IMR-90 (cell line): ENCODE data around the gene ADGB. TPM values are rescaled to one million over a fixed set of nuclear protein-coding genes. Genes with fewer than 3 reads are reported as not detected.

Source experiments
- ATAC-seq: fragments of 200-7000 bp; cut with Tn5 transposase; 2 replicates; pipeline ENCODE4 v1.9.1; 2020; ENCODE audit warnings: low read depth, mild to moderate bottlenecking, moderate library complexity
- BruUV-seq: library from RNA; stranded (reverse); fragments of 400-500 nt; replicated peaks from 2 replicates; lab custom pipeline; 2021; lab: Mats Ljungman, UMichigan
- CTCF ChIA-PET: fragments of 300-600 bp; formaldehyde crosslinking; extraction: SDS; loops from one replicate; lab custom pipeline; 2021; ENCODE audit warnings: antibody characterized with exemption; lab: Yijun Ruan, JAX
- POLR2A ChIA-PET: fragments of 300-600 bp; sonication (Branson Sonifier 250); formaldehyde crosslinking; loops from one replicate; lab custom pipeline; 2022; ENCODE audit warnings: antibody characterized with exemption; ENCODE audit not compliant: unreplicated experiment; lab: Charles Lee
- DNase-seq: peaks from one replicate; pipeline ENCODE4 v3.0.0; 2013
- H2AFZ ChIP-seq: replicated peaks from 2 replicates; pipeline ENCODE3; 2013; ENCODE audit warnings: low read length, mild to moderate bottlenecking; ENCODE audit not compliant: poor library complexity
- H2AK5ac ChIP-seq: 2 replicates; pipeline ENCODE4 v1.6.1; 2013; ENCODE audit warnings: low read depth, low read length, inconsistent platforms
- H2AK9ac ChIP-seq: replicated peaks from 2 replicates; pipeline ENCODE3; 2013; ENCODE audit warnings: mild to moderate bottlenecking, low read depth, low read length, moderate library complexity; ENCODE audit not compliant: poor library complexity
- H2BK120ac ChIP-seq: 2 replicates; pipeline ENCODE4 v1.6.1; 2013; ENCODE audit warnings: low read depth, low read length, inconsistent platforms
- H2BK15ac ChIP-seq: 3 replicates; pipeline ENCODE4 v1.6.1; 2013; ENCODE audit warnings: low read depth, low read length, inconsistent platforms
- H2BK20ac ChIP-seq: 2 replicates; pipeline ENCODE4 v1.6.1; 2013; ENCODE audit warnings: low read depth, mild to moderate bottlenecking, inconsistent platforms, low read length, moderate library complexity
- H2BK5ac ChIP-seq: 2 replicates; pipeline ENCODE4 v1.6.1; 2013; ENCODE audit warnings: mild to moderate bottlenecking, low read depth, low read length, inconsistent platforms; ENCODE audit not compliant: poor library complexity, severe bottlenecking
- H3K14ac ChIP-seq: replicated peaks from 2 replicates; pipeline ENCODE4 v1.6.1; 2013; ENCODE audit warnings: low read depth, low read length, inconsistent platforms
- H3K18ac ChIP-seq: 2 replicates; pipeline ENCODE4 v1.6.1; 2013; ENCODE audit warnings: low read depth, low read length, control low read depth
- H3K23ac ChIP-seq: 2 replicates; pipeline ENCODE4 v1.6.1; 2013; ENCODE audit warnings: low read depth, low read length, inconsistent platforms
- H3K27ac ChIP-seq: 2 replicates; pipeline ENCODE4 v1.5.1; 2013; ENCODE audit warnings: mild to moderate bottlenecking, control low read depth, low read length; ENCODE audit not compliant: insufficient read depth
- H3K27me3 ChIP-seq: 2 replicates; pipeline ENCODE4 v1.6.1; 2013; ENCODE audit warnings: low read length; ENCODE audit not compliant: control insufficient read depth, insufficient read depth
- H3K36me3 ChIP-seq: 2 replicates; pipeline ENCODE4 v1.6.1; 2013; ENCODE audit warnings: low read length, mixed read lengths; ENCODE audit not compliant: control insufficient read depth, insufficient read depth
- H3K4ac ChIP-seq: 2 replicates; pipeline ENCODE4 v1.6.1; 2013; ENCODE audit warnings: low read depth, low read length, inconsistent platforms
- H3K4me1 ChIP-seq: 2 replicates; pipeline ENCODE4 v1.6.1; 2013; ENCODE audit warnings: low read length, mixed read lengths; ENCODE audit not compliant: control insufficient read depth, insufficient read depth
- H3K4me2 ChIP-seq: 2 replicates; pipeline ENCODE4 v1.6.1; 2013; ENCODE audit warnings: low read depth, mild to moderate bottlenecking, control low read depth, low read length, moderate library complexity
- H3K4me3 ChIP-seq: 2 replicates; pipeline ENCODE4 v1.5.1; 2013; ENCODE audit warnings: low read depth, mild to moderate bottlenecking, control low read depth, low read length, moderate library complexity; ENCODE audit not compliant: insufficient read depth
- H3K56ac ChIP-seq: 2 replicates; pipeline ENCODE4 v1.6.1; 2013; ENCODE audit warnings: low read length, inconsistent platforms; ENCODE audit not compliant: insufficient read depth; ENCODE audit errors: extremely low read depth
- H3K79me1 ChIP-seq, 2 experiments: 2 replicates each; pipeline ENCODE4 v1.6.1; 2013; ENCODE audit warnings: low read length in 2 of 2, inconsistent platforms in 1 of 2, low read depth in 1 of 2
- H3K9ac ChIP-seq: 2 replicates; pipeline ENCODE4 v1.6.1; 2013; ENCODE audit warnings: low read depth, low read length, control low read depth
- H3K9me1 ChIP-seq: 2 replicates; pipeline ENCODE4 v1.6.1; 2013; ENCODE audit warnings: low read length, inconsistent platforms; ENCODE audit not compliant: insufficient read depth
- H3K9me3 ChIP-seq: 2 replicates; pipeline ENCODE4 v1.6.1; 2013; ENCODE audit warnings: low read length; ENCODE audit not compliant: control insufficient read depth, insufficient read depth
- H4K20me1 ChIP-seq: 2 replicates; pipeline ENCODE4 v1.6.1; 2013; ENCODE audit warnings: low read length, inconsistent platforms; ENCODE audit not compliant: insufficient read depth
- H4K5ac ChIP-seq: 2 replicates; pipeline ENCODE4 v1.6.1; 2013; ENCODE audit warnings: mild to moderate bottlenecking, low read depth, low read length, control low read depth
- H4K8ac ChIP-seq, 2 experiments: 2 replicates each; pipeline ENCODE4 v1.6.1; 2013; ENCODE audit warnings: low read depth in 2 of 2, low read length in 2 of 2, control low read depth in 1 of 2, inconsistent platforms in 1 of 2
- H4K91ac ChIP-seq: 2 replicates; pipeline ENCODE4 v1.6.1; 2013; ENCODE audit warnings: low read depth, low read length, inconsistent platforms; ENCODE audit not compliant: insufficient read depth
- BHLHE40 ChIP-seq: fragments of 150-350 bp; IDR thresholded peaks from 2 replicates; pipeline ENCODE4 v1.6.1; 2016; ENCODE audit warnings: mild to moderate bottlenecking, low read depth, low read length
- CEBPB ChIP-seq: IDR thresholded peaks from 2 replicates; pipeline ENCODE4 v1.6.1; 2012; ENCODE audit warnings: low read depth, low read length, improper control_type of control experiment
- ELK1 ChIP-seq: fragments of 150-350 bp; IDR thresholded peaks from 2 replicates; pipeline ENCODE4 v1.6.1; 2016; ENCODE audit warnings: low read depth, mild to moderate bottlenecking, low read length, moderate library complexity, borderline replicate concordance
- FOS ChIP-seq: fragments of 150-350 bp; IDR thresholded peaks from 2 replicates; pipeline ENCODE4 v1.6.1; 2016; ENCODE audit warnings: low read depth, low read length
- MAFK ChIP-seq: IDR thresholded peaks from 2 replicates; pipeline ENCODE4 v1.6.1; 2012; ENCODE audit warnings: low read depth, low read length, improper control_type of control experiment
- MAZ ChIP-seq: IDR thresholded peaks from 2 replicates; pipeline ENCODE4 v1.6.1; 2012; ENCODE audit warnings: low read depth, mild to moderate bottlenecking, low read length, improper control_type of control experiment, moderate library complexity, borderline replicate concordance
- NFE2L2 ChIP-seq: fragments of 150-350 bp; IDR thresholded peaks from 2 replicates; pipeline ENCODE4 v1.6.1; 2016; ENCODE audit warnings: low read depth, mild to moderate bottlenecking, low read length
- RAD21 ChIP-seq: IDR thresholded peaks from 2 replicates; pipeline ENCODE4 v1.6.1; 2012; ENCODE audit warnings: low read length, improper control_type of control experiment
- RFX5 ChIP-seq: IDR thresholded peaks from 2 replicates; pipeline ENCODE4 v1.8.0; 2012; ENCODE audit warnings: low read depth, mild to moderate bottlenecking, low read length, moderate library complexity
- WGBS, 2 experiments: methylation state at CpG; one replicate each; pipeline versions ENCODE4 v1.1.5 to v1.1.7; 2013; ENCODE audit warnings: missing lambda C conversion rate in 2 of 2; ENCODE audit not compliant: insufficient read length in 1 of 2; ENCODE audit errors: extremely low coverage in 2 of 2; 5-methylcytosine and 5-hydroxymethylcytosine counted together
- dilution Hi-C: fragments of 300-500 bp; cut with HindIII; formaldehyde crosslinking; loops from one replicate; pipeline ENCODE4 v1.14.3; 2018; ENCODE audit warnings: low sequenced_read_pairs; ENCODE audit not compliant: unreplicated experiment
- in situ Hi-C: fragments of 300-500 bp; cut with MboI; formaldehyde crosslinking; loops from 3 replicates; pipeline ENCODE4 v1.14.3; 2019; ENCODE audit warnings: low sequenced_read_pairs, inconsistent platforms, mixed read lengths
- intact Hi-C: fragments of 100-400 bp; cut with micrococcal nuclease; formaldehyde crosslinking; loops from 2 replicates; pipeline ENCODE4 v1.10.0; 2022
- polyA plus RNA-seq, 3 experiments: library from polyadenylated mRNA; depleted of rRNA; stranded (reverse); fragments of >200 nt; gene quantifications; 2 replicates each; pipeline ENCODE4 v1.2.3, GENCODE V29; 2012; ENCODE audit warnings: low replicate concordance in 1 of 3
- total RNA-seq: library from RNA; depleted of rRNA; stranded (reverse); fragments of >200 nt; gene quantifications from 2 replicates; pipeline ENCODE4 v1.2.3, GENCODE V29; 2012

The ADGB gene
- total and polyA plus RNA-seq, 2 of the 4 experiments (the other 2 are of a cell fraction): not detected

- H4K5ac ChIP-seq: no peak overlapping the region
- H3K79me1 ChIP-seq: no peaks in the 10 kb centered on the region
- H3K14ac ChIP-seq: no peak overlapping the region
- intact Hi-C loops (no loop called here), dilution Hi-C loops (no loop called here), in situ Hi-C loops (no loop called here)
- H3K36me3 ChIP-seq: no peaks in the 10 kb centered on the region
- no peaks in the 10 kb centered on the region for H3K9me3 ChIP-seq
- H4K91ac ChIP-seq: no peak overlapping the region
- H3K18ac ChIP-seq: no peak overlapping the region
- no peak overlapping the region for H2AK5ac ChIP-seq
- ATAC-seq: no peak
- DNase-seq: no peak
- no peak overlapping the region for H3K56ac ChIP-seq
- H3K4me2 ChIP-seq: no peak overlapping the region
- H4K20me1 ChIP-seq: no peaks in the 10 kb centered on the region
- H2BK5ac ChIP-seq: no peak overlapping the region
- H3K27me3 ChIP-seq: no peaks in the 10 kb centered on the region
- H3K4ac ChIP-seq: no peak overlapping the region
- no peak overlapping the region for H4K8ac ChIP-seq
- no peak overlapping the region for H2BK20ac ChIP-seq
- BruUV-seq: no TSS peak
- no peaks in the 10 kb centered on the region for H3K9me1 ChIP-seq
- ChIA-PET POLR2A (no interaction called here), CTCF (no interaction called here)
- H3K23ac ChIP-seq: no peak overlapping the region
- H2AFZ ChIP-seq: no peak overlapping the region
- H2BK15ac ChIP-seq: no peak overlapping the region
- no peak overlapping the region for H2AK9ac ChIP-seq
- no peaks in the 10 kb centered on the region for H3K4me1 ChIP-seq
- H3K4me3 ChIP-seq: no peak overlapping the region
- TF ChIP-seq RFX5 (no peak), MAFK (no peak), FOS (no peak), ELK1 (no peak), BHLHE40 (no peak), NFE2L2 (no peak), MAZ (no peak), RAD21 (no peak), CEBPB (no peak)
- WGBS, 2 experiments: 100% methylated on average over 1 of the region's 4 CpGs; no CpG with 5 or more reads in 1 of the 2 experiments
- no peak overlapping the region for H3K27ac ChIP-seq
- H2BK120ac ChIP-seq: no peak overlapping the region
- no peak overlapping the region for H3K9ac ChIP-seq
Observed at GRCh38 chr6:146651482-146651863, 52.7 kb downstream of the ADGB start.
